Central memory CD8-positive, alpha-beta T cell (primary cell): ENCODE measurements around the gene HOXA11.
A peak's percentile ranks its signal among the peaks of the same experiment; 100 is the strongest.

Experiments
- ATAC-seq: fragments of 150-1000 bp; cut with Tn5 transposase; replicated peaks from 2 replicates; pipeline ENCODE4 v1.10.0; 2022; ENCODE audit warnings: mild to moderate bottlenecking, moderate FRiP score, moderate number of reproducible peaks; ENCODE audit not compliant: poor library complexity, severe bottlenecking; ENCODE audit errors: extremely low read depth
- DNase-seq, 2 donors: peaks; one replicate each; pipeline ENCODE4 v3.0.0; 2021; ENCODE audit warnings: low spot score in 2 of 2
- H3K27ac Mint-ChIP-seq: one replicate; pipeline ENCODE4 v1.8.0; 2022; ENCODE audit warnings: low read depth, mild to moderate bottlenecking, moderate library complexity, mixed read lengths
- H3K27me3 Mint-ChIP-seq: one replicate; pipeline ENCODE4 v1.8.0; 2022; ENCODE audit warnings: mixed read lengths
- H3K36me3 Mint-ChIP-seq: one replicate; pipeline ENCODE4 v1.8.0; 2022; ENCODE audit warnings: mild to moderate bottlenecking, moderate library complexity, mixed read lengths; ENCODE audit not compliant: insufficient read depth
- H3K4me1 Mint-ChIP-seq: one replicate; pipeline ENCODE4 v1.8.0; 2022; ENCODE audit warnings: mixed read lengths
- H3K4me3 Mint-ChIP-seq: one replicate; pipeline ENCODE4 v1.8.0; 2022; ENCODE audit warnings: mild to moderate bottlenecking, moderate library complexity, mixed read lengths
- H3K9me3 Mint-ChIP-seq: one replicate; pipeline ENCODE4 v1.8.0; 2022; ENCODE audit warnings: mixed read lengths

HOXA11 gene

GRCh38 chr7:27202862-27203134, 17.8 kb upstream of the HOXA11 start:
- peaks cover 99% of the 10 kb centered on the region for H3K27me3 Mint-ChIP-seq
- no peak overlapping the region for H3K4me3 Mint-ChIP-seq
- no peak for ATAC-seq
- H3K27ac Mint-ChIP-seq = no peak overlapping the region
- H3K36me3 Mint-ChIP-seq = peaks cover 18% of the 10 kb centered on the region
- no peak for DNase-seq
- H3K9me3 Mint-ChIP-seq = no peaks in the 10 kb centered on the region
- peaks cover 56% of the 10 kb centered on the region for H3K4me1 Mint-ChIP-seq

- Mint-ChIP-seq H3K4me1 (peaks cover 56% of the 10 kb centered on the region), H3K4me3 (no peak overlapping the region)
Measured at GRCh38 chr7:27202018-27202861, 17.2 kb upstream of the HOXA11 start.

GRCh38 chr7:27201580-27202017, 16.6 kb upstream of the HOXA11 start:
- DNase-seq (no peak), ATAC-seq (no peak)
- Mint-ChIP-seq H3K36me3 (peaks cover 21% of the 10 kb centered on the region), H3K27ac (no peak overlapping the region), H3K4me1 (peaks cover 56% of the 10 kb centered on the region), H3K27me3 (peaks cover 99% of the 10 kb centered on the region), H3K9me3 (no peaks in the 10 kb centered on the region), H3K4me3 (peak overlapping the region; percentile 78)

More at GRCh38 chr7:27202018-27202861, 17.2 kb upstream of the HOXA11 start:
- H3K36me3 Mint-ChIP-seq = peaks cover 21% of the 10 kb centered on the region
- H3K27me3 Mint-ChIP-seq = peaks cover 99% of the 10 kb centered on the region
- ATAC-seq = no peak
- H3K9me3 Mint-ChIP-seq = no peaks in the 10 kb centered on the region
- no peak for DNase-seq
- H3K27ac Mint-ChIP-seq = no peak overlapping the region

GRCh38 chr7:27200761-27201579, 15.9 kb upstream of the HOXA11 start:
- Mint-ChIP-seq H3K27me3 (peaks cover 99% of the 10 kb centered on the region), H3K9me3 (no peaks in the 10 kb centered on the region), H3K4me3 (peak overlapping the region; percentile 78), H3K4me1 (peaks cover 54% of the 10 kb centered on the region), H3K36me3 (peaks cover 19% of the 10 kb centered on the region), H3K27ac (no peak overlapping the region)
- DNase-seq (no peak), ATAC-seq (no peak)

GRCh38 chr7:27199849-27200760, 15.1 kb upstream of the HOXA11 start, which contains the start of gene HOXA13:
TSS of gene HOXA13 (minus strand) at chr7:27200091. CDS start at chr7:27200077, 14 bp downstream.
- H3K4me1 Mint-ChIP-seq = peaks cover 46% of the 10 kb centered on the region
- DNase-seq (no peak), ATAC-seq (peak; percentile 44)
- no peaks in the 10 kb centered on the region for H3K9me3 Mint-ChIP-seq
- no peak within 1 kb of the TSS for H3K27ac Mint-ChIP-seq
- H3K36me3 Mint-ChIP-seq = peaks cover 17% of the 10 kb centered on the region
- peak within 1 kb of the TSS; percentile 78 for H3K4me3 Mint-ChIP-seq
- peaks cover 99% of the 10 kb centered on the region for H3K27me3 Mint-ChIP-seq

GRCh38 chr7:27198871-27199801, 14.1 kb upstream of the HOXA11 start:
- Mint-ChIP-seq H3K9me3 (no peaks in the 10 kb centered on the region), H3K27ac (no peak overlapping the region), H3K36me3 (peaks cover 17% of the 10 kb centered on the region), H3K27me3 (peaks cover 99% of the 10 kb centered on the region), H3K4me1 (peaks cover 36% of the 10 kb centered on the region), H3K4me3 (peak overlapping the region; percentile 78)
- ATAC-seq (no peak), DNase-seq (no peak)

- Mint-ChIP-seq H3K4me3 (peak overlapping the region; percentile 70), H3K27ac (peak overlapping the region; percentile 10), H3K27me3 (peaks cover 99% of the 10 kb centered on the region), H3K36me3 (peaks cover 17% of the 10 kb centered on the region), H3K9me3 (no peaks in the 10 kb centered on the region), H3K4me1 (peaks cover 32% of the 10 kb centered on the region)
- DNase-seq (no peak), ATAC-seq (no peak)
Measured at GRCh38 chr7:27198138-27198841, 13.3 kb upstream of the HOXA11 start.

- DNase-seq = no peak
- Mint-ChIP-seq H3K27me3 (peaks cover 95% of the 10 kb centered on the region), H3K27ac (no peak overlapping the region), H3K9me3 (no peaks in the 10 kb centered on the region), H3K4me1 (peaks cover 32% of the 10 kb centered on the region), H3K36me3 (peaks cover 17% of the 10 kb centered on the region), H3K4me3 (no peak overlapping the region)
- no peak for ATAC-seq
Measured at GRCh38 chr7:27197137-27198042, 12.4 kb upstream of the HOXA11 start.

- H3K27ac Mint-ChIP-seq = no peak overlapping the region
- H3K4me3 Mint-ChIP-seq = no peak overlapping the region
- H3K4me1 Mint-ChIP-seq = peaks cover 23% of the 10 kb centered on the region
- ATAC-seq (no peak), DNase-seq (peak; percentile 71 to 82)
- no peaks in the 10 kb centered on the region for H3K9me3 Mint-ChIP-seq
- peaks cover 16% of the 10 kb centered on the region for H3K36me3 Mint-ChIP-seq
- H3K27me3 Mint-ChIP-seq = peaks cover 95% of the 10 kb centered on the region
Measured at GRCh38 chr7:27196287-27196767, 11.3 kb upstream of the HOXA11 start.

- Mint-ChIP-seq H3K4me1 (peaks cover 10% of the 10 kb centered on the region), H3K9me3 (no peaks in the 10 kb centered on the region), H3K4me3 (no peak overlapping the region), H3K27me3 (peaks cover 95% of the 10 kb centered on the region), H3K36me3 (peaks cover 9% of the 10 kb centered on the region), H3K27ac (no peak overlapping the region)
- DNase-seq (no peak), ATAC-seq (no peak)
Measured at GRCh38 chr7:27194686-27195379, 9.8 kb upstream of the HOXA11 start.
